A549 (cell line): Measurements from ENCODE around the gene TAMM41. TPM values are rescaled to one million over a fixed set of nuclear protein-coding genes. Genes with fewer than 3 reads are reported as not detected.

Experiments
- ATAC-seq, 2 experiments: fragments of 200-7000 bp in 1 of 2; fragments of >200 bp in 1 of 2; cut with Nextera tagmentation in 1 of 2; cut with Tn5 transposase in 1 of 2; 3 replicates each; pipeline versions ENCODE4 v1.8.0 to v1.9.1; 2018 to 2020; ENCODE audit warnings: mild to moderate bottlenecking in 1 of 2, moderate library complexity in 1 of 2
- CTCF ChIA-PET: fragments of 300-600 bp; sonication (Branson Sonifier 250); formaldehyde crosslinking; extraction: SDS; loops from one replicate; lab custom pipeline; 2021; ENCODE audit warnings: antibody characterized with exemption, inconsistent platforms; lab: Yijun Ruan, JAX
- POLR2A ChIA-PET: fragments of 350-600 bp; formaldehyde crosslinking; extraction: SDS; loops from one replicate; lab custom pipeline; 2021; ENCODE audit warnings: antibody characterized with exemption, inconsistent platforms; lab: Yijun Ruan, JAX
- DNase-seq, 2 experiments: peaks; one replicate each; pipeline versions ENCODE4 v3.0.0 to v3.0.0-alpha.2; 2011 to 2016; ENCODE audit warnings: low read depth in 1 of 2, low spot score in 1 of 2
- FAIRE-seq: peaks from 2 replicates; lab custom pipeline; 2011; peaks lifted over from hg19 to GRCh38; lab: Jason Lieb, UNC
- H3K27ac ChIP-seq, 2 experiments: fragments of >200 bp; sonication (Bioruptor Twin); formaldehyde crosslinking; 3 replicates each; pipeline ENCODE4 v1.5.1; 2016 to 2017
- H3K4me1 ChIP-seq: fragments of >200 bp; sonication (Bioruptor Twin); formaldehyde crosslinking; 3 replicates; pipeline ENCODE4 v1.6.1; 2016
- H3K4me2 ChIP-seq: fragments of >200 bp; sonication (Bioruptor Twin); formaldehyde crosslinking; 3 replicates; pipeline ENCODE4 v1.6.1; 2016
- H3K4me3 ChIP-seq: fragments of >200 bp; sonication (Bioruptor Twin); formaldehyde crosslinking; 3 replicates; pipeline ENCODE4 v1.5.1; 2016
- H3K9me3 ChIP-seq: fragments of >200 bp; sonication (Bioruptor Twin); formaldehyde crosslinking; 3 replicates; pipeline ENCODE4 v1.6.1; 2016
- CBX8 ChIP-seq: fragments of 200-600 bp; sonication (generic); IDR thresholded peaks from 2 replicates; pipeline ENCODE4 v1.6.1; 2016
- EP300 ChIP-seq, 2 experiments: fragments of >200 bp; sonication (Bioruptor Twin); formaldehyde crosslinking; IDR thresholded peaks; 2 replicates in 1 of 2; 3 replicates in 1 of 2; pipeline ENCODE4 v1.6.1; 2016 to 2017
- FOSB ChIP-seq: fragments of 250-450 bp; sonication (Bioruptor Pico); IDR thresholded peaks from 2 replicates; pipeline ENCODE4 v1.5.0; 2020; ENCODE audit warnings: mild to moderate bottlenecking, moderate library complexity
- FOSL2 ChIP-seq, 2 experiments: fragments of 450-650 bp in 1 of 2; fragments of >200 bp in 1 of 2; sonication (Bioruptor Twin) in 1 of 2; formaldehyde crosslinking; IDR thresholded peaks; 2 replicates each; pipeline versions ENCODE4 v1.5.0 to v1.6.1; 2016 to 2020; ENCODE audit warnings: mild to moderate bottlenecking in 1 of 2, moderate library complexity in 1 of 2
- HDAC2 ChIP-seq: fragments of 200-600 bp; sonication (generic); IDR thresholded peaks from 2 replicates; pipeline ENCODE4 v1.6.1; 2016
- HEYL ChIP-seq: fragments of 250-450 bp; sonication (Bioruptor Pico); IDR thresholded peaks from 2 replicates; pipeline ENCODE4 v1.8.0; 2021; ENCODE audit warnings: mild to moderate bottlenecking, moderate library complexity
- JUN ChIP-seq, 2 experiments: fragments of >200 bp; sonication (Bioruptor Twin); formaldehyde crosslinking; IDR thresholded peaks; 2 replicates in 1 of 2; 3 replicates in 1 of 2; pipeline ENCODE4 v1.6.1; 2016 to 2017
- MAFK ChIP-seq: fragments of 450-650 bp; IDR thresholded peaks from 2 replicates; pipeline ENCODE4 v1.6.1; 2014; ENCODE audit not compliant: partially characterized antibody
- MAZ ChIP-seq: fragments of 150-350 bp; IDR thresholded peaks from 2 replicates; pipeline ENCODE4 v1.6.1; 2014; ENCODE audit warnings: antibody characterized with exemption, low read depth, low read length, borderline replicate concordance
- MYC ChIP-seq: IDR thresholded peaks from 2 replicates; pipeline ENCODE4 v1.6.1; 2012; ENCODE audit warnings: mild to moderate bottlenecking, inconsistent platforms, low read length, improper control_type of control experiment, borderline replicate concordance
- POLR2AphosphoS2 ChIP-seq: conservative IDR thresholded peaks from 2 replicates; pipeline ENCODE4 v1.6.1; 2012; ENCODE audit warnings: low read length, improper control_type of control experiment, inconsistent platforms
- RAD21 ChIP-seq, 2 experiments: fragments of >200 bp in 1 of 2; sonication (Bioruptor Twin) in 1 of 2; formaldehyde crosslinking in 1 of 2; IDR thresholded peaks in 1 of 2; conservative IDR thresholded peaks in 1 of 2; 2 replicates in 1 of 2; 3 replicates in 1 of 2; pipeline ENCODE4 v1.6.1; 2012 to 2018; ENCODE audit warnings: inconsistent platforms in 1 of 2
- RARB ChIP-seq: fragments of 250-450 bp; sonication (Bioruptor Pico); IDR thresholded peaks from 2 replicates; pipeline ENCODE4 v1.8.0; 2021; ENCODE audit warnings: mild to moderate bottlenecking, moderate library complexity
- RCOR1 ChIP-seq: fragments of 150-350 bp; IDR thresholded peaks from 2 replicates; pipeline ENCODE4 v1.6.1; 2014; ENCODE audit warnings: antibody characterized with exemption, low read length, low read depth
- SREBF2 ChIP-seq: fragments of 450-650 bp; IDR thresholded peaks from 2 replicates; pipeline ENCODE4 v1.6.1; 2014; ENCODE audit warnings: mild to moderate bottlenecking, moderate library complexity
- TP53 ChIP-seq: fragments of 250-450 bp; sonication (Bioruptor Pico); IDR thresholded peaks from 2 replicates; pipeline ENCODE4 v1.5.0; 2021; ENCODE audit warnings: mild to moderate bottlenecking, moderate library complexity
- ZC3H11A ChIP-seq: fragments of 450-650 bp; IDR thresholded peaks from 2 replicates; pipeline ENCODE4 v1.6.1; 2014; ENCODE audit warnings: antibody characterized with exemption, mild to moderate bottlenecking
- ZFP36 ChIP-seq: fragments of 450-650 bp; IDR thresholded peaks from 2 replicates; pipeline ENCODE4 v1.6.1; 2014; ENCODE audit warnings: borderline replicate concordance; ENCODE audit not compliant: partially characterized antibody
- ZNF302 ChIP-seq: fragments of 250-450 bp; sonication (Bioruptor Pico); IDR thresholded peaks from 2 replicates; pipeline ENCODE4 v1.9.0; 2021; ENCODE audit warnings: inconsistent platforms, mild to moderate bottlenecking, moderate library complexity
- ZSCAN20 ChIP-seq: fragments of 250-450 bp; sonication (Bioruptor Pico); IDR thresholded peaks from 2 replicates; pipeline ENCODE4 v1.8.0; 2022; ENCODE audit warnings: mild to moderate bottlenecking, moderate library complexity
- WGBS: methylation state at CpG from one replicate; pipeline ENCODE4 v1.1.6; 2017; ENCODE audit errors: missing lambda C conversion rate; 5-methylcytosine and 5-hydroxymethylcytosine counted together
- polyA plus RNA-seq, 4 experiments: library from polyadenylated mRNA; depleted of rRNA in 3 of 4; stranded (reverse); fragments of >200 nt; fragmentation: RNase III in 1 of 4; extraction: RNeasy Plus Mini Kit Qiagen cat#74134 plus additional on column Dnase treatment in 1 of 4; gene quantifications; 2 replicates in 3 of 4; 3 replicates in 1 of 4; pipeline ENCODE4 v1.2.3, GENCODE V29; 2011 to 2017
- TF ChIP-seq, protein P1 (sequence below): fragments of 150-350 bp; IDR thresholded peaks from 2 replicates; pipeline ENCODE4 v1.6.1; 2014; ENCODE audit warnings: low read depth, mild to moderate bottlenecking, low read length
- TF ChIP-seq, protein P2 (sequence below): fragments of >200 bp; sonication (Bioruptor Twin); formaldehyde crosslinking; IDR thresholded peaks from 2 replicates; pipeline ENCODE4 v1.6.1; 2016
- TF ChIP-seq, protein P3 (sequence below): fragments of 450-650 bp; IDR thresholded peaks from 2 replicates; pipeline ENCODE4 v1.6.1; 2014; ENCODE audit warnings: antibody characterized with exemption
- TF ChIP-seq, protein P4 (sequence below): IDR thresholded peaks from 2 replicates; pipeline ENCODE4 v1.6.1; 2012; ENCODE audit warnings: low read depth, borderline replicate concordance

The TAMM41 gene
- polyA plus RNA-seq, 2 of the 4 experiments (the other 2 are of a cell fraction), result 16.1 to 17.5 TPM

DNA sequence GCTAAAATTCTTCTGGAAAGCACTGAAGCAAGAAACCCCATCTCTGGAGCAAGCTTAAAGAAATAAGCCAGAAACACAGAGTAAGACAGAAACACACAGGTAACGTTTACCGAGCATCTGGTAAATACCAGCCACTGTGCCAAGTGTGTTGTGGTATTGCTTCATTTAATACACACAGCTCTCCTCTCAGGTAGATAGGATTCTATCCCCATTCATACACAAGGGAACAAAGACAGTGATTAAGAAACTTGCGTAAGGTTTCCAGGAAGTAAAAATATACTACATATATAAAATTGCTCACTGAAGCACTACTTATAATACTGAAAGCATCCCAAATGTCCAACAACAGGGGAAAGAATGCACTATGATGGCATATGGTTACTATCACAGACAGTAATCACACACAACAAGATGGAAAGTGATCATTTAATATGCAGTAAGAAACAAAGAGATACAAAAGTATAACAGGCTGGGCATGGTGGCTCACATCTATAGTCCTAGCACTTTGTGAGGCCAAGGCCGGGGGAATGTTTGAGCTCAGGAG lies 27.5 kb downstream of the TAMM41 start:
- ChIA-PET CTCF (interaction anchor here (1.5 kb wide), 1 partner anchor 17 kb away, joined by 4 read pairs; no protein-coding TSS in a partner anchor), POLR2A (no interaction called here)
- ATAC-seq (no peak), DNase-seq (no peak), FAIRE-seq (no peak)
- TF ChIP-seq MAFK (no peak), RAD21 (conservative IDR thresholded peaks at IDR 0.05 in 1 of 2, IDR thresholded peaks at IDR 0.05 in 1 of 2) (no peak), ZNF302 (CRISPR knock-in tag) (no peak), RARB (CRISPR knock-in tag) (no peak), SREBF2 (no peak), FOSB (CRISPR knock-in tag) (no peak), TP53 (CRISPR knock-in tag) (no peak), POLR2AphosphoS2 (no peak), JUN (IDR thresholded peaks at IDR 0.05) (no peak), MAZ (no peak), HDAC2 (no peak), RCOR1 (no peak), MYC (no peak), ZSCAN20 (no peak), CBX8 (no peak), EP300 (IDR thresholded peaks at IDR 0.05) (no peak)
- TF ChIP-seq, protein P1, sequence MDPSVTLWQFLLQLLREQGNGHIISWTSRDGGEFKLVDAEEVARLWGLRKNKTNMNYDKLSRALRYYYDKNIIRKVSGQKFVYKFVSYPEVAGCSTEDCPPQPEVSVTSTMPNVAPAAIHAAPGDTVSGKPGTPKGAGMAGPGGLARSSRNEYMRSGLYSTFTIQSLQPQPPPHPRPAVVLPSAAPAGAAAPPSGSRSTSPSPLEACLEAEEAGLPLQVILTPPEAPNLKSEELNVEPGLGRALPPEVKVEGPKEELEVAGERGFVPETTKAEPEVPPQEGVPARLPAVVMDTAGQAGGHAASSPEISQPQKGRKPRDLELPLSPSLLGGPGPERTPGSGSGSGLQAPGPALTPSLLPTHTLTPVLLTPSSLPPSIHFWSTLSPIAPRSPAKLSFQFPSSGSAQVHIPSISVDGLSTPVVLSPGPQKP, result no peak
- TF ChIP-seq, protein P2, sequence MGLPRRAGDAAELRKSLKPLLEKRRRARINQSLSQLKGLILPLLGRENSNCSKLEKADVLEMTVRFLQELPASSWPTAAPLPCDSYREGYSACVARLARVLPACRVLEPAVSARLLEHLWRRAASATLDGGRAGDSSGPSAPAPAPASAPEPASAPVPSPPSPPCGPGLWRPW, result no peak
- TF ChIP-seq, protein P3, sequence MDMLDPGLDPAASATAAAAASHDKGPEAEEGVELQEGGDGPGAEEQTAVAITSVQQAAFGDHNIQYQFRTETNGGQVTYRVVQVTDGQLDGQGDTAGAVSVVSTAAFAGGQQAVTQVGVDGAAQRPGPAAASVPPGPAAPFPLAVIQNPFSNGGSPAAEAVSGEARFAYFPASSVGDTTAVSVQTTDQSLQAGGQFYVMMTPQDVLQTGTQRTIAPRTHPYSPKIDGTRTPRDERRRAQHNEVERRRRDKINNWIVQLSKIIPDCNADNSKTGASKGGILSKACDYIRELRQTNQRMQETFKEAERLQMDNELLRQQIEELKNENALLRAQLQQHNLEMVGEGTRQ, result no peak
- TF ChIP-seq, protein P4, sequence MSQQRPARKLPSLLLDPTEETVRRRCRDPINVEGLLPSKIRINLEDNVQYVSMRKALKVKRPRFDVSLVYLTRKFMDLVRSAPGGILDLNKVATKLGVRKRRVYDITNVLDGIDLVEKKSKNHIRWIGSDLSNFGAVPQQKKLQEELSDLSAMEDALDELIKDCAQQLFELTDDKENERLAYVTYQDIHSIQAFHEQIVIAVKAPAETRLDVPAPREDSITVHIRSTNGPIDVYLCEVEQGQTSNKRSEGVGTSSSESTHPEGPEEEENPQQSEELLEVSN, result no peak
- Histone ChIP-seq H3K4me1 (no peaks in the 10 kb centered on the region), H3K27ac (no peak overlapping the region), H3K4me3 (no peak overlapping the region), H3K4me2 (no peak overlapping the region), H3K9me3 (no peaks in the 10 kb centered on the region)
- 93% methylated on average over 4 of the region's 4 CpGs for WGBS

DNA sequence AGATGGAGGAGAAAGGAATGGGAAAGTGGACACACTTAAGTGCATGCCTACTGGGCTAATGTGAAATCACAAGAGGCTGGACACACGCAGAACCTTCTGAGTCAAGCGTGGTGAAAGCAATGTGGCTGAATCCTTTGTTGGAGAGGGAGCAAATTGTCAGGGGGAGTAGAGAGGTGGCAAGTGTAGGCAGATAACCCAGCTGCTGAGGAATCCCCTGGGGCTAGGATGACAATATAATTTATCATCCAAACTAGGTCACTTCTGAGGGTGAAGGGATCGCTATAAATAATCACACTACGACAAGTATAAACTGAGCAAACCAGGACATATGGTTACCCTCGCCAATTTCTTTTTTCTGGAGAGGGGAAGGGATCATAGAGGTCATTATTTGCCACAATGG lies 28.7 kb downstream of the TAMM41 start:
- Histone ChIP-seq H3K4me1 (no peaks in the 10 kb centered on the region), H3K4me2 (no peak overlapping the region), H3K27ac (no peak overlapping the region), H3K4me3 (no peak overlapping the region), H3K9me3 (no peaks in the 10 kb centered on the region)
- TF ChIP-seq MAFK (no peak), ZFP36 (no peak), FOSL2 (IDR thresholded peaks at IDR 0.05) (no peak), FOSL2 (CRISPR knock-in tag; IDR thresholded peaks at IDR 0.05) (no peak), ZC3H11A (no peak), JUN (IDR thresholded peaks at IDR 0.05) (no peak), HEYL (CRISPR knock-in tag) (no peak), RAD21 (conservative IDR thresholded peaks at IDR 0.05 in 1 of 2, IDR thresholded peaks at IDR 0.05 in 1 of 2) (no peak), POLR2AphosphoS2 (no peak)
- TF ChIP-seq, protein P1, result no peak
- WGBS, result 80% methylated on average over 5 of the region's 5 CpGs
- DNase-seq (no peak), ATAC-seq (no peak), FAIRE-seq (no peak)
- ChIA-PET CTCF (interaction anchor here (0.6 kb wide), 1 partner anchor 85 kb away, joined by 3 read pairs; no protein-coding TSS in a partner anchor), POLR2A (no interaction called here)
